H9 (cell line): ENCODE data around the gene RASGRP4. TPM values are rescaled to one million over a fixed set of nuclear protein-coding genes. Genes with fewer than 3 reads are reported as not detected.

Source experiments
- DNase-seq: peaks from one replicate; pipeline ENCODE4 v3.0.0-alpha.2; 2017
- H2AFZ ChIP-seq: one replicate; pipeline ENCODE4 v1.6.1; 2013; ENCODE audit warnings: mild to moderate bottlenecking, low read length, control low read depth, moderate library complexity
- H2AK5ac ChIP-seq: 2 replicates; pipeline ENCODE4 v1.6.1; 2013; ENCODE audit warnings: low read length, control low read depth, mixed read lengths; ENCODE audit not compliant: insufficient read length
- H2BK120ac ChIP-seq: one replicate; pipeline ENCODE4 v1.6.1; 2013; ENCODE audit warnings: low read depth, mild to moderate bottlenecking, low read length, control low read depth, inconsistent platforms; ENCODE audit not compliant: poor library complexity, severe bottlenecking
- H2BK12ac ChIP-seq: 2 replicates; pipeline ENCODE4 v1.6.1; 2013; ENCODE audit warnings: low read length, control low read depth, mixed read lengths, low read depth; ENCODE audit not compliant: insufficient read length
- H2BK15ac ChIP-seq: 2 replicates; pipeline ENCODE4 v1.6.1; 2013; ENCODE audit warnings: low read depth, low read length, control low read depth
- H2BK20ac ChIP-seq: one replicate; pipeline ENCODE4 v1.6.1; 2013; ENCODE audit warnings: low read depth, mild to moderate bottlenecking, low read length, control low read depth, inconsistent platforms; ENCODE audit not compliant: poor library complexity, severe bottlenecking
- H2BK5ac ChIP-seq: 2 replicates; pipeline ENCODE4 v1.6.1; 2013; ENCODE audit warnings: low read length, control low read depth, mixed read lengths; ENCODE audit not compliant: insufficient read length
- H3K14ac ChIP-seq: 2 replicates; pipeline ENCODE4 v1.6.1; 2013; ENCODE audit warnings: low read length, control low read depth; ENCODE audit not compliant: insufficient read depth
- H3K18ac ChIP-seq: 2 replicates; pipeline ENCODE4 v1.6.1; 2013; ENCODE audit warnings: low read depth, mild to moderate bottlenecking, mixed read lengths, low read length, control low read depth; ENCODE audit not compliant: insufficient read length
- H3K23ac ChIP-seq: 2 replicates; pipeline ENCODE4 v1.6.1; 2013; ENCODE audit warnings: low read length, control low read depth, mixed read lengths, low read depth; ENCODE audit not compliant: insufficient read length
- H3K23me2 ChIP-seq: 2 replicates; pipeline ENCODE4 v1.6.1; 2013; ENCODE audit warnings: low read depth, mild to moderate bottlenecking, mixed read lengths, low read length, control low read depth; ENCODE audit not compliant: insufficient read length, poor library complexity, severe bottlenecking
- H3K27ac ChIP-seq: 2 replicates; pipeline ENCODE4 v1.5.1; 2013; ENCODE audit warnings: low read length, control low read depth, mixed read lengths, low read depth; ENCODE audit not compliant: insufficient read length
- H3K27me3 ChIP-seq: 2 replicates; pipeline ENCODE4 v1.6.1; 2013; ENCODE audit warnings: low read length, control low read depth, inconsistent platforms; ENCODE audit not compliant: insufficient read depth
- H3K4ac ChIP-seq: 2 replicates; pipeline ENCODE4 v1.6.1; 2013; ENCODE audit warnings: low read depth, mild to moderate bottlenecking, control low read depth, inconsistent platforms, low read length, moderate library complexity
- H3K4me1 ChIP-seq: 2 replicates; pipeline ENCODE4 v1.6.1; 2013; ENCODE audit warnings: low read length, control low read depth, inconsistent platforms; ENCODE audit not compliant: insufficient read depth
- H3K4me2 ChIP-seq: 2 replicates; pipeline ENCODE4 v1.6.1; 2013; ENCODE audit warnings: low read length, control low read depth, mixed read lengths; ENCODE audit not compliant: insufficient read length, insufficient read depth
- H3K56ac ChIP-seq: 2 replicates; pipeline ENCODE4 v1.6.1; 2013; ENCODE audit warnings: low read depth, mild to moderate bottlenecking, mixed read lengths, low read length, control low read depth; ENCODE audit not compliant: insufficient read length
- H3K79me1 ChIP-seq: 2 replicates; pipeline ENCODE4 v1.6.1; 2013; ENCODE audit warnings: low read depth, mild to moderate bottlenecking, moderate library complexity, low read length, control low read depth, inconsistent platforms; ENCODE audit not compliant: insufficient read depth, poor library complexity, severe bottlenecking
- H3K79me2 ChIP-seq: 2 replicates; pipeline ENCODE4 v1.6.1; 2013; ENCODE audit warnings: low read length, control low read depth, inconsistent platforms; ENCODE audit not compliant: insufficient read depth
- H3K9ac ChIP-seq: 2 replicates; pipeline ENCODE4 v1.6.1; 2013; ENCODE audit warnings: low read length, control low read depth, mixed read lengths; ENCODE audit not compliant: insufficient read length; ENCODE audit errors: extremely low read depth
- H3K9me3 ChIP-seq: one replicate; pipeline ENCODE4 v1.6.1; 2013; ENCODE audit warnings: low read depth, low read length, inconsistent platforms; ENCODE audit not compliant: control insufficient read depth
- H3T11ph ChIP-seq: one replicate; pipeline ENCODE4 v1.6.1; 2013; ENCODE audit warnings: mild to moderate bottlenecking, low read length, control low read depth, inconsistent platforms
- H4K20me1 ChIP-seq: one replicate; pipeline ENCODE4 v1.6.1; 2013; ENCODE audit not compliant: control insufficient read depth, insufficient read length, insufficient read depth
- H4K5ac ChIP-seq: 2 replicates; pipeline ENCODE4 v1.6.1; 2013; ENCODE audit warnings: low read depth, mild to moderate bottlenecking, mixed read lengths, low read length, control low read depth; ENCODE audit not compliant: insufficient read length
- H4K8ac ChIP-seq: replicated peaks from 2 replicates; pipeline ENCODE4 v1.6.1; 2013; ENCODE audit warnings: low read length, control low read depth, mixed read lengths, low read depth; ENCODE audit not compliant: insufficient read length
- H4K91ac ChIP-seq: 2 replicates; pipeline ENCODE4 v1.6.1; 2013; ENCODE audit warnings: low read depth, mild to moderate bottlenecking, moderate library complexity, mixed read lengths, low read length, control low read depth; ENCODE audit not compliant: insufficient read length
- H3K27ac Mint-ChIP-seq, 3 experiments: 2 replicates in 2 of 3; 3 replicates in 1 of 3; pipeline ENCODE4 v1.8.0; 2020 to 2021; ENCODE audit warnings: mixed read lengths in 3 of 3, mild to moderate bottlenecking in 1 of 3, moderate library complexity in 1 of 3
- H3K27me3 Mint-ChIP-seq: 2 replicates; pipeline ENCODE4 v1.8.0; 2021; ENCODE audit warnings: low read depth, mild to moderate bottlenecking, moderate library complexity, mixed read lengths
- H3K36me3 Mint-ChIP-seq, 3 experiments: 2 replicates in 2 of 3; 3 replicates in 1 of 3; pipeline ENCODE4 v1.8.0; 2020 to 2021; ENCODE audit warnings: low read depth in 3 of 3, mixed read lengths in 3 of 3; ENCODE audit not compliant: insufficient read depth in 1 of 3
- H3K4me1 Mint-ChIP-seq, 2 experiments: 2 replicates each; pipeline ENCODE4 v1.8.0; 2020; ENCODE audit warnings: mixed read lengths in 2 of 2
- H3K4me3 Mint-ChIP-seq, 2 experiments: 2 replicates in 1 of 2; 3 replicates in 1 of 2; pipeline ENCODE4 v1.8.0; 2020 to 2021; ENCODE audit warnings: mild to moderate bottlenecking in 2 of 2, mixed read lengths in 2 of 2, moderate library complexity in 1 of 2
- H3K9me3 Mint-ChIP-seq, 2 experiments: 2 replicates in 1 of 2; 3 replicates in 1 of 2; pipeline ENCODE4 v1.8.0; 2020; ENCODE audit warnings: mild to moderate bottlenecking in 2 of 2, mixed read lengths in 2 of 2, moderate library complexity in 1 of 2
- CTCF ChIP-seq: fragments of 200-600 bp; sonication (generic); conservative IDR thresholded peaks from 3 replicates; pipeline ENCODE4 v1.8.0; 2021; ENCODE audit warnings: antibody characterized with exemption, mild to moderate bottlenecking
- WGBS: extraction: QIAGEN DNeasy Blood & Tissue Kit; methylation state at CpG from one replicate; pipeline ENCODE4 v1.1.7; 2013; ENCODE audit warnings: missing lambda C conversion rate, low lambda C conversion rate, mixed read lengths; ENCODE audit not compliant: insufficient read length; ENCODE audit errors: extremely low coverage; 5-methylcytosine and 5-hydroxymethylcytosine counted together
- total RNA-seq: library from RNA; stranded (reverse); gene quantifications from 2 replicates; pipeline ENCODE4 v1.2.1, GENCODE V29; 2021

RASGRP4 gene
- total RNA-seq, 1 experiment from 2014 or later = 0.28 TPM

GRCh38 chr19:38457202-38457601 lies 31.2 kb upstream of the RASGRP4 start:
- Histone ChIP-seq H3T11ph (no peak overlapping the region), H4K20me1 (no peaks in the 10 kb centered on the region), H2BK12ac (no peak overlapping the region), H3K23ac (no peak overlapping the region), H3K79me1 (no peaks in the 10 kb centered on the region), H3K56ac (no peak overlapping the region), H2BK120ac (no peak overlapping the region), H2AK5ac (no peak overlapping the region), H2BK20ac (no peak overlapping the region), H2BK5ac (no peak overlapping the region), H3K27ac (no peak overlapping the region), H4K8ac (no peak overlapping the region), H2BK15ac (no peak overlapping the region), H4K91ac (no peak overlapping the region), H3K14ac (no peak overlapping the region), H3K9ac (no peak overlapping the region), H3K18ac (no peak overlapping the region), H3K79me2 (no peaks in the 10 kb centered on the region), H3K27me3 (no peaks in the 10 kb centered on the region), H3K4me1 (no peaks in the 10 kb centered on the region), H4K5ac (no peak overlapping the region), H3K9me3 (no peaks in the 10 kb centered on the region), H3K23me2 (peaks cover 5% of the 10 kb centered on the region), H3K4ac (no peak overlapping the region), H2AFZ (no peak overlapping the region), H3K4me2 (no peak overlapping the region)
- Mint-ChIP-seq H3K36me3 (peaks cover 55 to 59% (median 59%) of the 10 kb centered on the region in 3 experiments), H3K4me1 (peaks cover 5 to 11% of the 10 kb centered on the region in 2 experiments; a peak in 3 of 4 replicates), H3K9me3 (no peaks in the 10 kb centered on the region; a peak in 1 of 5 replicates), H3K27me3 (no peaks in the 10 kb centered on the region; the same call in 1 of the 2 replicates), H3K27ac (no peak overlapping the region), H3K4me3 (no peak overlapping the region)
- DNase-seq = no peak
- WGBS = no CpG with 5 or more reads among the region's 5 CpGs
- TF ChIP-seq CTCF = no peak
